HCT116 (cell line): ENCODE data around the gene SYNPO. TPM values are rescaled to one million over a fixed set of nuclear protein-coding genes. Genes with fewer than 3 reads are reported as not detected.

Source experiments
- ATAC-seq: fragments of 200-7000 bp; cut with Tn5 transposase; 2 replicates; pipeline ENCODE4 v1.9.1; 2020; ENCODE audit warnings: mild to moderate bottlenecking, moderate library complexity
- BruUV-seq: library from RNA; stranded (reverse); fragments of 400-500 nt; replicated peaks from 2 replicates; lab custom pipeline; 2021; lab: Mats Ljungman, UMichigan
- CTCF ChIA-PET: fragments of 300-600 bp; sonication (Branson Sonifier 250); formaldehyde crosslinking; loops from one replicate; lab custom pipeline; 2021; ENCODE audit warnings: antibody characterized with exemption; lab: Charles Lee
- POLR2A ChIA-PET: fragments of 300-600, 350-600 bp; sonication (Branson Sonifier 250); formaldehyde crosslinking; loops from one replicate; lab custom pipeline; 2021; ENCODE audit warnings: antibody characterized with exemption; lab: Charles Lee
- RAD21 ChIA-PET, 2 experiments: fragments of 300-600 bp; sonication (Branson Sonifier 250); formaldehyde crosslinking; loops; one replicate each; lab custom pipeline; 2023; ENCODE audit warnings: low total read pairs in 2 of 2; ENCODE audit not compliant: uncharacterized antibody in 2 of 2, unreplicated experiment in 2 of 2, low non-redundant PET in 1 of 2; lab: Charles Lee
- DNase-seq: peaks from one replicate; pipeline ENCODE4 v3.0.0-alpha.2; 2010; ENCODE audit warnings: low read depth, low spot score
- H2AFZ ChIP-seq: fragments of 200-600 bp; shearing (Covaris generic), sonication (generic); 2 replicates; pipeline ENCODE4 v1.6.1; 2017; ENCODE audit warnings: low read depth, mixed run types, mixed read lengths, antibody characterized with exemption, low read length; ENCODE audit not compliant: poor library complexity, severe bottlenecking
- H3K27ac ChIP-seq: 2 replicates; pipeline ENCODE4 v1.5.1; 2012; ENCODE audit warnings: low read depth, low read length
- H3K27me3 ChIP-seq: fragments of 200-600 bp; sonication (generic); 2 replicates; pipeline ENCODE4 v1.6.1; 2016; ENCODE audit warnings: mixed run types, low read length, mixed read lengths; ENCODE audit not compliant: insufficient read depth
- H3K36me3 ChIP-seq, 2 experiments: fragments of 200-500 bp in 1 of 2; fragments of 200-600 bp in 1 of 2; sonication (Bioruptor generic) in 1 of 2; sonication (generic) in 1 of 2; 2 replicates each; pipeline versions ENCODE4 v1.5.1 to v1.6.1; 2014 to 2016; ENCODE audit warnings: low read length in 2 of 2, inconsistent platforms in 1 of 2, mixed read lengths in 1 of 2, mixed run types in 1 of 2; ENCODE audit not compliant: insufficient read depth in 2 of 2, control insufficient read depth in 1 of 2
- H3K4me1 ChIP-seq, 2 experiments: fragments of 200-600 bp in 1 of 2; sonication (generic) in 1 of 2; 2 replicates each; pipeline versions ENCODE4 v1.5.1 to v1.6.1; 2012 to 2017; ENCODE audit warnings: low read length in 2 of 2, inconsistent platforms in 1 of 2, mild to moderate bottlenecking in 1 of 2, mixed read lengths in 1 of 2, mixed run types in 1 of 2, moderate library complexity in 1 of 2; ENCODE audit not compliant: insufficient read depth in 2 of 2, control insufficient read depth in 1 of 2
- H3K4me2 ChIP-seq: fragments of 200-600 bp; sonication (generic); 2 replicates; pipeline ENCODE4 v1.6.1; 2017; ENCODE audit warnings: mixed run types, low read length, mixed read lengths
- H3K4me3 ChIP-seq, 2 experiments: fragments of 200-600 bp in 1 of 2; sonication (generic) in 1 of 2; replicated peaks in 1 of 2; 2 replicates each; pipeline ENCODE4 v1.5.1; 2011 to 2016; ENCODE audit warnings: low read length in 2 of 2, control low read depth in 1 of 2, low read depth in 1 of 2, mild to moderate bottlenecking in 1 of 2, mixed read lengths in 1 of 2, mixed run types in 1 of 2
- H3K79me2 ChIP-seq: fragments of 200-600 bp; sonication (generic); 2 replicates; pipeline ENCODE4 v1.6.1; 2017; ENCODE audit warnings: mild to moderate bottlenecking, mixed run types, low read length, moderate library complexity, mixed read lengths; ENCODE audit not compliant: insufficient read depth
- H3K9ac ChIP-seq: fragments of 200-600 bp; sonication (generic); 2 replicates; pipeline ENCODE4 v1.6.1; 2016; ENCODE audit warnings: low read length, mixed read lengths
- H3K9me2 ChIP-seq: fragments of 200-600 bp; sonication (generic), shearing (Covaris generic); 2 replicates; pipeline ENCODE4 v1.6.1; 2017; ENCODE audit warnings: mixed run types, mild to moderate bottlenecking, moderate library complexity; ENCODE audit not compliant: insufficient read depth
- H3K9me3 ChIP-seq, 2 experiments: fragments of 200-500 bp in 1 of 2; fragments of 200-600 bp in 1 of 2; sonication (Bioruptor generic) in 1 of 2; sonication (generic) in 1 of 2; 2 replicates each; pipeline ENCODE4 v1.6.1; 2014 to 2017; ENCODE audit warnings: low read length in 2 of 2, mixed read lengths in 2 of 2, inconsistent platforms in 1 of 2, low read depth in 1 of 2, mild to moderate bottlenecking in 1 of 2, mixed run types in 1 of 2, moderate library complexity in 1 of 2; ENCODE audit not compliant: control insufficient read depth in 1 of 2, insufficient read depth in 1 of 2
- H4K20me1 ChIP-seq: fragments of 200-600 bp; sonication (generic), shearing (Covaris generic); 2 replicates; pipeline ENCODE4 v1.6.1; 2017; ENCODE audit warnings: mixed run types, mild to moderate bottlenecking, moderate library complexity; ENCODE audit not compliant: insufficient read depth
- ATF3 ChIP-seq: IDR thresholded peaks from 2 replicates; pipeline ENCODE4 v1.6.1; 2012
- CBX3 ChIP-seq: IDR thresholded peaks from 2 replicates; pipeline ENCODE4 v1.6.1; 2012; ENCODE audit warnings: low read depth
- CTCF ChIP-seq, 3 experiments: fragments of 200-600 bp in 1 of 3; sonication (generic) in 1 of 3; IDR thresholded peaks in 2 of 3; conservative IDR thresholded peaks in 1 of 3; 2 replicates each; pipeline ENCODE4 v1.5.1; 2012 to 2017; ENCODE audit warnings: low read depth in 2 of 3, low read length in 2 of 3, antibody characterized with exemption in 1 of 3, borderline replicate concordance in 1 of 3, control low read depth in 1 of 3, mild to moderate bottlenecking in 1 of 3, mixed read lengths in 1 of 3, mixed run types in 1 of 3, moderate library complexity in 1 of 3; ENCODE audit not compliant: insufficient read depth in 1 of 3
- EGR1 ChIP-seq: IDR thresholded peaks from 2 replicates; pipeline ENCODE4 v1.6.1; 2012; ENCODE audit warnings: low read depth
- EZH2 ChIP-seq: fragments of 200-600 bp; sonication (generic); IDR thresholded peaks from 2 replicates; pipeline ENCODE4 v1.6.1; 2017; ENCODE audit warnings: antibody characterized with exemption, mixed run types
- EZH2phosphoT487 ChIP-seq: fragments of 200-600 bp; IDR thresholded peaks from 2 replicates; pipeline ENCODE4 v1.6.1; 2018; ENCODE audit warnings: antibody characterized with exemption, borderline replicate concordance
- JUND ChIP-seq: IDR thresholded peaks from 2 replicates; pipeline ENCODE4 v1.6.1; 2012
- POLR2A ChIP-seq: IDR thresholded peaks from 2 replicates; pipeline ENCODE4 v1.7.0; 2011; ENCODE audit warnings: borderline replicate concordance; ENCODE audit not compliant: insufficient read depth, insufficient read length; ENCODE audit errors: extremely low read depth
- RAD21 ChIP-seq: IDR thresholded peaks from 2 replicates; pipeline ENCODE4 v1.6.1; 2012; ENCODE audit warnings: low read depth, mild to moderate bottlenecking
- SP1 ChIP-seq: IDR thresholded peaks from 2 replicates; pipeline ENCODE4 v1.6.1; 2012; ENCODE audit warnings: low read depth
- SRF ChIP-seq: IDR thresholded peaks from 2 replicates; pipeline ENCODE4 v1.6.1; 2012; ENCODE audit warnings: low read depth
- TCF7L2 ChIP-seq: IDR thresholded peaks from 2 replicates; pipeline ENCODE4 v1.7.0; 2011; ENCODE audit warnings: borderline replicate concordance, inconsistent platforms; ENCODE audit not compliant: insufficient read depth, insufficient read length; ENCODE audit errors: extremely low read depth
- YY1 ChIP-seq: IDR thresholded peaks from 2 replicates; pipeline ENCODE4 v1.6.1; 2011; ENCODE audit warnings: low read length, low read depth, moderate library complexity, mild to moderate bottlenecking; ENCODE audit not compliant: insufficient replicate concordance; ENCODE audit errors: extremely low read depth
- ZBTB33 ChIP-seq: IDR thresholded peaks from 2 replicates; pipeline ENCODE4 v1.6.1; 2011; ENCODE audit warnings: mild to moderate bottlenecking, low read length, moderate library complexity; ENCODE audit not compliant: insufficient replicate concordance; ENCODE audit errors: extremely low read depth
- ZNF274 ChIP-seq: fragments of 200-500 bp; sonication (Bioruptor generic); IDR thresholded peaks from 2 replicates; pipeline ENCODE4 v1.6.1; 2014; ENCODE audit warnings: mild to moderate bottlenecking, low read depth, low read length, inconsistent platforms
- intact Hi-C: fragments of 100-400 bp; cut with micrococcal nuclease; formaldehyde crosslinking; loops from 2 replicates; pipeline ENCODE4 v1.10.0; 2022
- total RNA-seq: library from RNA; stranded (reverse); gene quantifications from one replicate; pipeline ENCODE4 v1.2.1, GENCODE V29; 2021; ENCODE audit not compliant: unreplicated experiment

SYNPO gene
- total RNA-seq, 1 experiment from 2014 or later = 8.2 TPM

GRCh38 chr5:150700246-150700593 lies 59.8 kb downstream of the SYNPO start (continued):
- TF ChIP-seq CTCF (IDR thresholded peaks at IDR 0.05 in 2 of 3, conservative IDR thresholded peaks at IDR 0.05 in 1 of 3; ENCODE audit: borderline replicate concordance in 1 of 3, insufficient read depth in 1 of 3, low read depth in 2 of 3, low read length in 2 of 3) = no peak
- TF ChIP-seq EZH2 = no peak
- no peak for TF ChIP-seq CBX3
- TF ChIP-seq RAD21 = no peak

- H3K79me2 ChIP-seq = peaks cover 33% of the 10 kb centered on the region
- H3K27ac ChIP-seq = peak within 1 kb of the TSS; percentile 76
- no peaks in the 10 kb centered on the region for H3K27me3 ChIP-seq
- POLR2A ChIA-PET = interaction anchor here (0.7 to 1.6 kb wide), 8 partner anchors 11 to 251 kb away, joined by 3 to 4 read pairs (median 3); partner anchors contain the start of gene RPS14
- peak; percentile 95 for ATAC-seq
- peak within 1 kb of the TSS; percentile 81 for H3K4me2 ChIP-seq
- peak within 1 kb of the TSS; percentile 88 for H2AFZ ChIP-seq
- peaks cover 2 to 15% of the 10 kb centered on the region in 2 experiments; a peak in 3 of 4 replicates for H3K4me1 ChIP-seq
- peak within 1 kb of the TSS; percentile 86 to 87 for H3K4me3 ChIP-seq
- H3K9me3 ChIP-seq = no peaks in the 10 kb centered on the region
- no peaks in the 10 kb centered on the region for H3K9me2 ChIP-seq
- DNase-seq = peak; percentile 79
- intact Hi-C loops = loop anchor here (2.0 to 5.0 kb wide), 4 partner anchors 57 to 243 kb away; partner anchors contain the start of genes DCTN4 and IRGM
- H4K20me1 ChIP-seq = no peaks in the 10 kb centered on the region
- CTCF ChIA-PET = interaction anchor here (0.7 to 1.6 kb wide), 9 partner anchors 8 to 250 kb away, joined by 3 to 11 read pairs (median 4); partner anchors contain the start of genes DCTN4 and IRGM
- peak within 1 kb of the TSS; percentile 86 for H3K9ac ChIP-seq
- peaks cover 24 to 28% of the 10 kb centered on the region in 2 experiments for H3K36me3 ChIP-seq
- RAD21 ChIA-PET = interaction anchor here (0.5 to 1.1 kb wide), 5 partner anchors 58 to 213 kb away, joined by 3 to 4 read pairs (median 3); partner anchors contain the start of genes DCTN4 (in 1 of the 2), IRGM (in 1 of the 2) and SMIM3 (in 1 of the 2)
- BruUV-seq = no TSS peak
- TF ChIP-seq EZH2phosphoT487 = no peak
- peak; percentile 80 for TF ChIP-seq SP1
- TF ChIP-seq ATF3 = no peak
- TF ChIP-seq CBX3 = no peak
- no peak for TF ChIP-seq JUND
- no peak for TF ChIP-seq EZH2
- TF ChIP-seq CTCF (IDR thresholded peaks at IDR 0.05 in 2 of 3, conservative IDR thresholded peaks at IDR 0.05 in 1 of 3; ENCODE audit: borderline replicate concordance in 1 of 3, insufficient read depth in 1 of 3, low read depth in 2 of 3, low read length in 2 of 3) = peak; percentile 32 to 69 (median 55); a peak in 5 of 6 replicates
- TF ChIP-seq TCF7L2 = peak; percentile 39
- peak; percentile 88 for TF ChIP-seq SRF
- peak; percentile 22; the same call in 1 of the 2 replicates for TF ChIP-seq RAD21
- TF ChIP-seq POLR2A = peak; percentile 87
- no peak for TF ChIP-seq ZBTB33
- TF ChIP-seq ZNF274 = no peak
- no peak for TF ChIP-seq EGR1
- TF ChIP-seq YY1 = peak; percentile 92
Observed at GRCh38 chr5:150700594-150701377, 60.3 kb downstream of the SYNPO start, which contains the start of gene RBM22. Gene RBM22 (minus strand): TSS chr5:150701062. CDS start chr5:150700985, 77 bp downstream.
